ENCODE data around the gene BOD1.

The BOD1 gene

DNA sequence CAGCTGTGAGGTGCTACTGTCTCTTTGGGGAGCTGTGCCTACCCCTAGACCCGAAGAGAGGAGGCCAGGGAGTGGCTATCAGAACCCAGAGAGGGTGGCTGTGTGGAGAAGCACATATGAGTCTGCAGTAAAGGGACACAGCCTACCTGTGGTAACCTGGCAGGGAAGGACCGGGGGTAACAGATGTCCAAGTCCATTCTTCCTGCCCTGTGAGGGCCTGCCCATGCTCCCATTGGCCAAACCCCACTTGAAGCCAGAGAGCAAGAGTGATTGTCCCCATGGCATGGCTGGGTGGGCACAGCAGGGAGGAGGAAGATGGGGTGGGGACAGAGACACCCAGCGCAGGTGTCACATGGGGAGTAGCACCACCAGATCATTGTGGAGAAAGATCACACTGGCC, 39.3 kb downstream of the BOD1 start:
- no peak for DNase-seq (ENCODE audit: low spot score)

DNA sequence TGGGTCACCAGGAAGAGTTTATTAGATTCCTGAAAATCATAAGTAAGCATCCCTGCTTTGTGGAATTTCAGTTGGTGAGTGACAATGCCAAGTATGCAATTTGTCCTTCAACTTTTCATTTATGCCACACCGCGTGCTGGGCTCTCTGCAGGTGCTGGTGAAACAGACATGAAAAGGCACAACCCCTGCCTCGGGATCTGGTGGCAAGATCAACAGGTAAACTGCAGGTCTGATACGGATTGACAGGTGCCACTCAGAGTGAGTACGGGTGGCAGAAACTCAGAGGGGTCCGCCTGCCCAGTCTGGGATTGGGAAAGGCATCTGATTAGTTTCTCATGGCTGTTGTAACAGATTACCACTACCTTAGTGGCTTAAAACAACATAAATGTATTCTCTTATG, 40.5 kb downstream of the BOD1 start:
- no peak for DNase-seq (ENCODE audit: low spot score)

DNA sequence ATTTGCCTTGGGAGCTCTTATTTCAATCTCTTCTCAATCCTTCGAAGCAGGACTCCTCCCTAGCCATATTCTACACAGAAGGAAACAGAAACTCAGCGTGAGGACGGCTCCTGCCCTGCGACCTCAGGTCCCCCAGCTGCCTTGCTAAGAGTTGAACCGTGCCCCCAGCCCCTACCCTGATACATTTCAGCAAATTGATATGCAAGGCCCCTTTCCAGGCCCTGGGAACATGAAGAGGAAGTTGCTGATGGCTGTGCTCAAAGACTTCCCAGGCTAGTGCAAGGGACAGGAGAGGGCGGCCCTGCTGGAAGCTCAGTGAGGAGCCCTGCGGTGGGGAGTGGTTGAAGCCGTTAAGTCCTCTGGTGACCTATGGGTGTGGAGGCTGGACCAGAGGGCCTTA, 41.5 kb downstream of the BOD1 start:
- DNase-seq (ENCODE audit: low spot score): no peak

- DNase-seq (ENCODE audit: low spot score): peak; percentile 66
Measured at GRCh38 chr5:173573126-173573960, 43.1 kb downstream of the BOD1 start.

DNA sequence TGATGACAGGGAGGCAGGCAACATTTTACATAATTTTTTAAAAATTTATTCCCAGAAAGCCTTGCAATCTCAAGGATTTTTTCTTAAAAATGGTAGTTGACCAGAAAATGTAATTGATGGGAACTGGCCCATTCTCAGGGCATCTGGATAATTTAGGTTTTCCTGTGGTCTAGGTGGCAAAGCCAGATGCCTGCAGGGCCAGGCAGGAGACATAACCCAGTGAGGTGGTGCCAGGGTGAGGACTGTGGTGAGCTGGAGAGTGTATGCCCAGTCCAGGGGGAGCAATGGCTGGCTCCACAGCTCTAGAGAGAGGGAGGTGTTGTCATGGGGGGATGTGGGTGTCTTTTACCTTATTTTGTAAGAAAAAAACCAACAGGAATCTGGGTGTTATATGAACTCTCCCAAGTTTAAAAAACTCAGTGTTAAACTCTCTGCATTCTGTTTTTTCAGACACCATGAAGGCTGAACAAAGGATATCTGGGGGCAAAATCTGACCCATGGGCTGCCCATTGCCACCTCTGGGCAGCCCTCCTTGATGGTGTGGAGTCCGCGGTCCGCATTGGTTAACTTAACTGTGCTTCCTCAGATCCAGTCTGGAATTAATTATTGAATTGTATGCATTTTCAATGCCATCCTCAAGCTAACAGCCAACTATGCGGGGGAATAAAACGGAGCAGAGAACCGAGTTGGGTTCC, 43.9 kb downstream of the BOD1 start:
- no peak for DNase-seq (ENCODE audit: low spot score)

GRCh38 chr5:173570321-173571090, 45.9 kb downstream of the BOD1 start:
- DNase-seq (ENCODE audit: low spot score): no peak

- DNase-seq (ENCODE audit: low spot score): no peak
Measured at GRCh38 chr5:173568703-173569102, 47.7 kb downstream of the BOD1 start.

GRCh38 chr5:173568128-173568527, 48.3 kb downstream of the BOD1 start:
- no peak for DNase-seq (ENCODE audit: low spot score)

DNA sequence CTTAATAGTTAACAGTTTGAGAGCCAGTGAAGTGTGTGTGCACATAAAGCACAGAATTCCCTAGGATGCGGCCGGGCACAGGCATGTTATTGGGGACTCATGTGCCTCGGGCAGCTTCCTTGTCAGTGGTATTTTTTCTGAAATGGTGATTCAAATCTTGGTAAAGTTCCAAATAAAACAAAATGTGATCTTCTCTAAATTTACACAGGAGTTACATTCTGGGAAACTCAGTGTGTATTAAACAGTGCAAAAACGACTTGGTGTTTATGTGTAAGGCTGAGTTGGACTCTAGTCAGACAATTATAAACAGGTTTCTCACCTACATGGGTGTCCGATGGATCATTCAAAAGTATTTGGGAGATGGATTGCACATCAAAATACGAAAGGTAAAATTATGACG, 48.9 kb downstream of the BOD1 start:
- DNase-seq (ENCODE audit: low spot score): no peak

DNA sequence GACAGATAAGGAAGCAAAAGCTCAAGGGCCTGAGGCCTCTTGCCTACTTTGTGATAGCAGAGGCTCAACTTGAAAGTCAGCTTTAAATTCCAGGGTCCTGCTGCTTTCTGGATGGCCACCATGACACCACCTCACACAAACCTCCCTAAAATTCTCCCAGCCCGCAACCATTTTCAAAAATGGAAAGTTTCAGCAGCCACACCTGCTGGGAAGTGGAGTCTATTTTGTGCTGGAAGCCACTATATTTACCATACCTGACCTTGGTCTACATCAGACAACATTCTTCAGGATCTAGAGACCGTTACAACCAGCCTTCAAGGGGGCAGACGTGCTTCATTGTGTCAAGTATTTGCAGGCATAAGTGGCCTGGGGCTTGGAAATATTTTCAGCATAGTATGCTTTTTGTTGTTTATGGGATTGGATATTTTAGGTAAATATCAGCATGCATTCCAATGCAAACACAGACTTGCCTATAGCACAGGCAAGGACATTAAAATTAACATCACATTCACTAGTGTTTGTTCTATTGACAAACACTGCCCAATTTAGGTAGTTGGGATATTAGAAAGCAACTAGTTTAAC, 50.9 kb downstream of the BOD1 start:
- no peak for DNase-seq (ENCODE audit: low spot score)

DNA sequence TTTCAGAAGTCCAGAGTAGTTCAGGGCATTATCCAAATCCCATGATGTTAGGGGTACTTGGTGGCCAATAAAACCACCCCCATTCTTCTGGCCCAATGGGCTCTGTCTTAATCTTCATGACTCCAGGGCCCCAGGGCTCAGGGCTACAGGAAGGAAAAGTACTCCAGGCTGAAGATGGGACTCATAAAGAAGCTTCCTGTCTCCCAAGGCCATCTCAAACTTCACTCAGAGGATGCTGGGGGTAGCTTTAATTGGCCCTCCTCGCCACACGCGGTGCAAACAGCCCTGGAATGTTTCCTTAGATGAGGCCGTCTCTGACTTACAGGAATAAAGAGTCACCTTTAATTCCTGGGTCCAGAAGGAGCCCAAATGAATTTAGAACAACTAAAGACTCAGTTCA, 52.3 kb downstream of the BOD1 start:
- DNase-seq (ENCODE audit: low spot score): no peak

GRCh38 chr5:173563246-173563645, 53.2 kb downstream of the BOD1 start:
- DNase-seq (ENCODE audit: low spot score): no peak

DNA sequence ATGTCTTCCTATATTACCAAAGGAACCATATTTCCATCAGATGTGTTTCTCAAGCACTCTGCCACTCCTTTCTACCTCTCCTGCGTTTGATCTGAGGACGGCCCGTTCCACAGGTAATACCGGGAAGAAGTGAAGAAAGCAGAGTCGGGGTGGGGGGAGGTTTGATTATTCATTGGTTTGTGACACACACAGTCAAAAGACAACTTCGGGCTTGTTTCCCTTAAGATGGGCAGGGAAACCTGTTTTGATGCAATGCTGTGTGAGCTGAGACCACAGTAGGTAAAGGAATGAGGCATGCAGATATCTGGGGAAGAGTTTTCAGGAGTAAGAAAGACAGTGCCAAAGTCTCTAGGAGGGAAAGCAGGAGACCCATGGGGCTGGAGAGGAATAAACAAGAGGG, 54.0 kb downstream of the BOD1 start:
- no peak for DNase-seq (ENCODE audit: low spot score)

Measured in germinal center (tissue), 1 donor.